ENCODE results near the gene SCARB1.
A peak's percentile ranks its signal among the peaks of the same experiment; 100 is the strongest.

SCARB1 gene

DNA sequence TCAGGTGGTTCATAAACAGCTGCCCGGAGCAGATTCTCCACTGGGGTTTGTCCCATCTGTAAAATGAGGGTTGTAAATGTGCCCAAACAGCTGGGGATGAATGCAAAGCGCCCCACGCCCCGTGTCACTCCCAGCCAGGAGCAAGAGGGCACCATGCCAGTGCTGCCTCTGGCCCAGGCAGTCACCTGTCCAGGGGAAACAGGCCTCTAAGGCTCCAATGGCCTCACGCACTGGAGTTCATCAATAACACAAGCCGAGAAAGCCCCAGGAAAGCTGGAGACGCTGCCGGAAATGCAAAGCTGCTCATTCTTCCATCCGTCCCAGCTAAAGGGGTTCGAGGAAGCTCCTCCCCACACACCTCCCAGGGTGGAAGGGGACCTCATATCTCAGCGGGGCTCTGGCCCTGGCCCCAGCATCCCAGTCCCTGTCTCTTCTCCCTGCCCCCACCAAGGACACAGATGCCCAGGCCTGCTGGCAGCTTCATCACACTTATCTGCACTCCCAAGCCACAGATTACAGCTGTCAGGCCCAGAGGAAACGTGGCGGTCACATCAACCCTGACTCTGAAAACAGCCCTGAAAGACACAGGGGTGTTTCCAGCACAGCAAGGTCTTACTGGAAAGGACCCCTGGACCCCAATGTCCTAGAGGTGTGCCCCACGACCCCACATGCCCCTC, 21.5 kb downstream of the SCARB1 start:
- DNase-seq: no peak

- DNase-seq: no peak
Observed at GRCh38 chr12:124841558-124841945, 22.1 kb downstream of the SCARB1 start.

GRCh38 chr12:124837958-124838803, 25.5 kb downstream of the SCARB1 start:
- peak; percentile 90 for DNase-seq

- no peak for DNase-seq
Observed at GRCh38 chr12:124837249-124837897, 26.3 kb downstream of the SCARB1 start.

DNA sequence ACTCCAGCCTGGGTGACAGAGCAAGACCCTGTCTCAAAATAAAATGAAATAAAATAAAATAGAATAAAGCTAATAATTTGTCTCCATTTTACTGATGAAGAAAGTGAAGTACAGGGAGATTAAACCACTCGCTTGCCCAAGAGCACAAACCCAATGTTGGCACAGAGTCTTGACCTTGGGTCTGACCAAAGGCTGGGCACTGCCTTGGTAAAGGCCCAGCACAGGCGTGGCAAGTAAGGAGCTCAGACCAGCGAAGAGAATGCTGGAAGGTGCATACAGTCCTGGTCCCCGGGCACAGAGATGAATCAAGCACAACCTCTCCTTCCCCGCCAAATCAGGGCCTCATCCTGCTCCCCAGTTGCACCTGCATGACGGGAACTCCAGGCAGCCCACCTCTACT, 26.9 kb downstream of the SCARB1 start:
- DNase-seq: no peak

DNA sequence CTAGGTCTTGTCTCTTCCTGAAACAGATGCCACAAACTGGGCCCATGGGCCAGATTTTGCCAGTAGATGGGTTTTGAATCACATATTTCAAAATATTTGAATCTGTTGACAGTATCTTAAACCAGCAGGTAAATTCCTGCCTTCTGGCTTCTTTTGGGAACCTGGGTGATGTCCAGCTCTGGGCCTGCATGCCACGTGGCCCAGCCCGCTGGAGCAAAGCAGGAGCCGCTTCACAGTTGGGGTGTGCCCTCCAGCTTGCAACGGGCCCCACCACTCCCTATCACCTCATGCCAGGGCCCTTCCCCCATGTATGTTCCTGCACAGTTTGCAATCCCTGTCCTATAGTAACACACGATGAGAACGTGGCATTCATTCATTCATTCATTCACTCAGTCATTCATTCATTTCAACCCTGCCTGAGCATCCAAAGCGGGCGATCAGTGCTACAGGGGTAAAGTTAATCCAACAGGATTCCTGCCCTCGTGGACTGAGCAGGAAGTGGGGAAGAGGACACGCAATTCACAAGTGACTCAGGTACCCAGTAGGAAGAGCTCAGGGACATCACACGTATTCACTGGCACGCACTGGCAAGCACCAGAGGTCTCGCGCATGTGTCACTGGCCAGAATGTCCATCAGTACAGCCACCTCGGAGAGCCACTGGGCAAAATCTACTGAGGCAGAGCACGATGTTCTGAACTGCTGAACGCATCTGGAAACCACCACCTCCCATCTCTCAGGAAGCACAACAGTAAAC, 27.8 kb downstream of the SCARB1 start:
- DNase-seq: no peak

DNA sequence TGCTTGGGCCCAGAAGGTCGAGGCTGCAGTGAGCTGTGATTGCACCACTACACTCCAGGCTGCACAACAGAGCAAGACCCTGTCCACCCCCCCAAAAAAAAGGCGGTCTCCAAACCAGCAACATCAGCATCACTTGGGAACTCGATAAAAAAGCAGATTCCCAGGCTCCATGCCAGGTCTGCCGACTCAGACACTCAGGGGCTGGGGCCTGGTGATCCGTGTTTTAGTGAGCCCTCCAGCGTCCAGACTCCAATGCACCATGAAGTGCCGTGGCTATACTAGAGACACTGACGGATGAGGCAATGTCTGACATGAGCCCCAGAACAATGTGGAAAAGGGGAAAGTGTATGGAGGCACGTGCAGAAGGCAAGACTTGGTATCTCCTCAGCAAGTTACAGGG, 28.8 kb downstream of the SCARB1 start:
- DNase-seq: no peak

DNA sequence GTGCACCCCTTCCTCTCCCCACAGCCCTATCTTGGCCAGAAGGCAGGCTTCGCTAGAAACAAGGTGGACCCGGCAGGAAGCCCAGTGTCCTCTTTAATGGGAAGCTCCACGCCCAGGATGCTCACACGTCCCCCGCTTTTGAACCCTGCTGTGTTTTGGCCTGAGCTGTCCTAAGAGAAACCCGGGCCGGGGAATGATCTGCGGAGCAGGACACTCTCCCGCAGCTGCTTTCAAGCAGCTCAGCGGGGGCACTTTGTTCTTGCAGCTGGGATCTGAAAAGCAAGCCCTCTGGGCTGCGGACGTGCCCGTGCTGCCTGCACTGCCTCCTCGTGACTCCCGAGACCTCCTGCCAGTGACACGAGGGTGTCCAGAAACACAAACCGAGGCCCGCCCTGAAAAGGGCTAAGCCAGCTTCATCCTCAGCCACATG, 30.0 kb downstream of the SCARB1 start:
- peak; percentile 45 for DNase-seq

- DNase-seq: no peak
Observed at GRCh38 chr12:124832856-124833255, 30.8 kb downstream of the SCARB1 start.

GRCh38 chr12:124831590-124831989, 32.1 kb downstream of the SCARB1 start:
- DNase-seq: no peak

DNA sequence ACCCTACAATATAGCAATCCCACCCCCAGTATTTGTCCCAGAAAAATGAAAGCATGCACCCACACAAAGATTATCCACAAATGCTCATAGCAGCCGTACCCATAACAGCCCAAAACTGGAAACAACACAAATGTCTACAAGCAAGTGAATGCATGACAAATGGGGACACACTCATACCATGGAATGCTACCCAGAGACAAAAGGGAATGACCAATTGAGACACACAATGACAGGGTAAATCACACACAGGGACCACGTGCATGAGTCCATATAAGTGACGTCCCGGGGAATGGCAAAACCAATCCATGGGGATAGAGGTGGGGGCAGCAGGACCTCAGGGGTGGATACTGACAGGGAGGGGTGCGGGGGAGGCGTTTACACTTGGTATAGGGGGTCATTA, 33.4 kb downstream of the SCARB1 start:
- DNase-seq: no peak

GRCh38 chr12:124829708-124830304, 33.9 kb downstream of the SCARB1 start:
- peak; percentile 14 for DNase-seq

DNA sequence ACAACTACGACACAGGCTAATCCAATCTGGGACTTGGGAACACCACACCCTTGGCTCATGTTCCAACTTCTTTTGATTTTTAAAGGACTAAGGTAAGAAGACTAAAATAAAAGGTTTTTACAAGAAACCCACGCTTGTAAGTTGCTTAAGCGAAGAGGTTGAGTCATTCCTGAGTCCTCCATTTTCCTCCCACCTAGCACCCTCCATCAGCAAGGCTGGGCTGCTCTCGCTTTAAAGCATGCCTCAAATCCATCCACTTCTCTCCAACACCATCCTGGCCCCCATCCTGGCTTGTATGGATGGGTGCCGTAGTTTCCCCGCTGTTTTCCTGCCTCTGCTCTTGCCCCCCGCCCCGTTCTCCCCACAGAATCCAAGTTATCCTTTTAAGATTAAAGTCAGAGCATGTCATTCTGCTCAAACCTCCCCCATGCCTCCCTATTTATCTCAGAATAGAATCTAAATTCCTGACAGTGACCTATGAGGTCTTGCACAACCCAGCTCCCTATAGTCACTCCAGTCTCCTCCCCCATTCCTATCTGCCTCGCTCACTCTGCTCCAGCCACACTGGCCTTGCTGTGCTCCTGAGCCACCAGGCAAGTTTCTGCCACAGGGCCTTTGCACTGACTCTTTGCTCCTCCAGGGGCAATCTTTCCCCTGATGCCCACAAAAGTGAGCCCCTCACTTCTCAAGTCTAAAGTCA, 34.5 kb downstream of the SCARB1 start:
- DNase-seq: peak; percentile 95

DNA sequence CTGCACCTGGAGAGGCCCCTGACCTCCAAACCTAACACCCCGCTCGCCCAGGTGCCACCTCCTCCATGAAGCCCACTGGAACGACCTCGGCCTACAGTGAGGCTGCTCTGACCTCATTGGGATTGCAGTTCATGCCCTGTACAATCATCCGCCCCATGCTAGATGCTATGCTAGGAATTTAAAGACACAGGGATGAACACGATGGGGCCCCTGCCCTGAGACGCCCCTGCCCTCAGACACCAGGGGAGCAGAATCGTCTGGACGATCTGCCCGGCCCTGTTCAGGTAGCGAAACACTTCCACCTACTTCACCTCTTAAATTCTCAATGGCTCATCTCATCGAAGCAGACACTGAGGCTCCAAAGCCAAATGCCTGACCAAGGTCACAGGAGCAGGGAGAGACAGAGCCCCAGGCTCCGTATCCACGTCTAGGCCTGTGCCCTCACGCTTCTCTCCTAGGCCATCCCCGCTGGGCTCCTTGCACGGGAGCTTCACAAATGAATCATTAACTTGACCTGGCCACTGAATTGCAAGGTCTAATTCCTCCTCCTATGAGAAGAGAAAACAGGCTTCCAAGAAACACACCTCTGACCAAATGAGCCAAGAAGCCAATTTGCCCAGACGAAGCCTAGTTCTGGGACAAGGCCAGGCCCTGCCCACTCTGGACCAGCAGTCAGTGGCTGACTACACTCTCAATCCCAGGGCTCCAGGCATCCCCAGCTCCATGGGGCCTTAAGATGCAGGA, 35.2 kb downstream of the SCARB1 start:
- peak; percentile 58 for DNase-seq

DNA sequence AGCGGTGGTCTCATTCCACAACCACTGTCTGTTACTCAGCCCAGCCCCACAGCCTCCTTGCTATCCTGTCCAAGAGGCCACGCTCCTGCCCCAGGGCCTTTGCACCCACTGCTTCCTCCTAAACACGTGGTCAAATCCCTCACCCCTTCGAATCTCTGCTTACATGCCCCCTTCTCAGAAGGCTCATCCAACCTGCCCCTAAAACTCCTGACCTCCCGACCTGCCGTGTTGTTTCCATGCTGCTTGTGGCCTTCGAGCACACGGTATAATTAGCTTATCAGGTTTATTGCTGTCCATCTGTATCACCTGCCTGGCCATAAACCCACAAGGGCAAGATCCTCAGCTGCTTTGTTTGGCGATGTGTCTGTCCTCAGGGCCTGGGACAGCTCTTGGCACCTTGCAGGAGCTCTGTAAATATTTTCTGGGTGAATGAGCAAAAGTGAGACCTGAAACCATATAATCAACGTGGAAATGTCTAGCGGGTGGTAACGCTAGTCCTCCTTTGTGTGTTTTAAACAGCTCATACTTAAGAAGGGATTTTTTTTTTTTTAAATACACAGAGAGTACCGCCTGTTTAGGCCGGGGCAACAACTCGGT, 36.0 kb downstream of the SCARB1 start:
- no peak for DNase-seq

GRCh38 chr12:124824195-124824594, 39.5 kb downstream of the SCARB1 start:
- DNase-seq: peak; percentile 16

- no peak for DNase-seq
Observed at GRCh38 chr12:124823272-124823970, 40.2 kb downstream of the SCARB1 start.

GRCh38 chr12:124822218-124822617, 41.4 kb downstream of the SCARB1 start:
- no peak for DNase-seq

- no peak for DNase-seq
Observed at GRCh38 chr12:124821252-124822200, 42.1 kb downstream of the SCARB1 start.
